ENCODE data around the gene NDUFS1. TPM values are rescaled to one million over a fixed set of nuclear protein-coding genes. Genes with fewer than 3 reads are reported as not detected.
A peak's percentile ranks its signal among the peaks of the same experiment; 100 is the strongest.
"Not testable (repeated sequence)": the region's sequence is repeated elsewhere in the genome, so short reads cannot be mapped to it uniquely, and the experiment has no call there.

NDUFS1 gene
- total RNA-seq, 2 donors from 2014 or later, result 73.4 to 78.0 TPM

GRCh38 chr2:206083602-206084438 is 75.4 kb downstream of the NDUFS1 start:
- H3K4me1 Mint-ChIP-seq (ENCODE audit: low read depth in 2 of 2), result peaks cover 28 to 34% of the 10 kb centered on the region in 2 donors
- no peak for DNase-seq (ENCODE audit: low spot score)
- H3K9me3 Mint-ChIP-seq, result no peaks in the 10 kb centered on the region
- no peak for ATAC-seq
- H3K27ac Mint-ChIP-seq, result peak overlapping the region; percentile 91 to 99
- peak overlapping the region; percentile 95 for H3K4me3 Mint-ChIP-seq
- H3K36me3 Mint-ChIP-seq, result peaks cover 4% of the 10 kb centered on the region
- H3K27me3 Mint-ChIP-seq, result no peaks in the 10 kb centered on the region

GRCh38 chr2:206082298-206082843 is 76.9 kb downstream of the NDUFS1 start:
- H3K27ac Mint-ChIP-seq, result peak overlapping the region in 1 of 2 donors; percentile 78
- peaks cover 4% of the 10 kb centered on the region for H3K36me3 Mint-ChIP-seq
- no peak for ATAC-seq
- H3K4me1 Mint-ChIP-seq (ENCODE audit: low read depth in 2 of 2), result peaks cover 32 to 34% of the 10 kb centered on the region in 2 donors
- H3K4me3 Mint-ChIP-seq, result no peak overlapping the region
- H3K27me3 Mint-ChIP-seq, result no peaks in the 10 kb centered on the region
- no peak for DNase-seq (ENCODE audit: low spot score)
- no peaks in the 10 kb centered on the region for H3K9me3 Mint-ChIP-seq

- Mint-ChIP-seq H3K4me1 (ENCODE audit: low read depth in 2 of 2) (peaks cover 27 to 28% of the 10 kb centered on the region in 2 donors), H3K27ac (peak overlapping the region in 1 of 2 donors; percentile 78), H3K27me3 (no peaks in the 10 kb centered on the region), H3K36me3 (no peaks in the 10 kb centered on the region), H3K9me3 (no peaks in the 10 kb centered on the region), H3K4me3 (no peak overlapping the region)
- no peak for DNase-seq (ENCODE audit: low spot score)
- ATAC-seq, result no peak
Measured at GRCh38 chr2:206080927-206081326, 78.3 kb downstream of the NDUFS1 start.

GRCh38 chr2:206079699-206080465 is 79.4 kb downstream of the NDUFS1 start:
- Mint-ChIP-seq H3K36me3 (no peaks in the 10 kb centered on the region), H3K27ac (no peak overlapping the region), H3K9me3 (no peaks in the 10 kb centered on the region), H3K4me1 (ENCODE audit: low read depth in 2 of 2) (peaks cover 29 to 32% of the 10 kb centered on the region in 2 donors), H3K27me3 (no peaks in the 10 kb centered on the region), H3K4me3 (no peak overlapping the region)
- DNase-seq (ENCODE audit: low spot score) (no peak), ATAC-seq (no peak)

- H3K27ac Mint-ChIP-seq; DNase-seq (ENCODE audit: low spot score); ATAC-seq; H3K27me3 Mint-ChIP-seq; H3K4me3 Mint-ChIP-seq; H3K9me3 Mint-ChIP-seq; H3K36me3 Mint-ChIP-seq: not testable (repeated sequence)
- H3K4me1 Mint-ChIP-seq (ENCODE audit: low read depth in 2 of 2), result peaks cover 16 to 17% of the 10 kb centered on the region in 2 donors
Measured at GRCh38 chr2:206077879-206078278, 81.4 kb downstream of the NDUFS1 start.

GRCh38 chr2:206075113-206075512 is 84.1 kb downstream of the NDUFS1 start:
- no peaks in the 10 kb centered on the region for H3K27me3 Mint-ChIP-seq

GRCh38 chr2:206071807-206072206 is 87.4 kb downstream of the NDUFS1 start:
- no peak for ATAC-seq
- no peaks in the 10 kb centered on the region for H3K36me3 Mint-ChIP-seq
- DNase-seq (ENCODE audit: low spot score), result no peak
- peak overlapping the region in 1 of 2 donors; percentile 14 for H3K27ac Mint-ChIP-seq
- H3K9me3 Mint-ChIP-seq, result no peaks in the 10 kb centered on the region
- H3K4me1 Mint-ChIP-seq (ENCODE audit: low read depth in 2 of 2), result peaks cover 13 to 14% of the 10 kb centered on the region in 2 donors
- H3K4me3 Mint-ChIP-seq, result no peak overlapping the region
- H3K27me3 Mint-ChIP-seq, result no peaks in the 10 kb centered on the region

More at GRCh38 chr2:206075113-206075512, 84.1 kb downstream of the NDUFS1 start:
- ATAC-seq (no peak), DNase-seq (ENCODE audit: low spot score) (no peak)
- Mint-ChIP-seq H3K4me3 (no peak overlapping the region), H3K4me1 (ENCODE audit: low read depth in 2 of 2) (peaks cover 24 to 26% of the 10 kb centered on the region in 2 donors), H3K36me3 (no peaks in the 10 kb centered on the region), H3K9me3 (no peaks in the 10 kb centered on the region), H3K27ac (no peak overlapping the region)

GRCh38 chr2:206069417-206069816 is 89.8 kb downstream of the NDUFS1 start:
- ATAC-seq (no peak), DNase-seq (ENCODE audit: low spot score) (no peak)
- no peak overlapping the region for H3K4me3 Mint-ChIP-seq
- no peaks in the 10 kb centered on the region for H3K27me3 Mint-ChIP-seq
- H3K36me3 Mint-ChIP-seq, result no peaks in the 10 kb centered on the region
- H3K9me3 Mint-ChIP-seq, result no peaks in the 10 kb centered on the region
- H3K27ac Mint-ChIP-seq, result peak overlapping the region in 1 of 2 donors; percentile 42
- H3K4me1 Mint-ChIP-seq (ENCODE audit: low read depth in 2 of 2), result peaks cover 16 to 18% of the 10 kb centered on the region in 2 donors

GRCh38 chr2:206068207-206068606 is 91.0 kb downstream of the NDUFS1 start:
- Mint-ChIP-seq H3K4me1 (ENCODE audit: low read depth in 2 of 2) (peaks cover 26 to 27% of the 10 kb centered on the region in 2 donors), H3K27ac (no peak overlapping the region)

More at GRCh38 chr2:206068207-206068606, 91.0 kb downstream of the NDUFS1 start:
- Mint-ChIP-seq H3K36me3 (no peaks in the 10 kb centered on the region), H3K9me3 (no peaks in the 10 kb centered on the region), H3K4me3 (no peak overlapping the region), H3K27me3 (no peaks in the 10 kb centered on the region)
- ATAC-seq (no peak), DNase-seq (ENCODE audit: low spot score) (no peak)

Other genes starting within 250 kb of the NDUFS1 start
- gene INO80D, start 73.3 kb downstream of the NDUFS1 start, total RNA-seq, result 10 to 100 TPM; 36.0 to 37.5 TPM
- gene EEF1B2, start 451 bp upstream of the NDUFS1 start, total RNA-seq, result 100 to 1,000 TPM; 408 to 472 TPM
- gene ZDBF2, start 115.2 kb upstream of the NDUFS1 start, total RNA-seq, result 1 to 10 TPM; 3.9 to 6.0 TPM